WI38 (cell line): ENCODE results near the gene NRDC.

Experiments
- H3K4me3 ChIP-seq: 2 replicates; pipeline ENCODE4 v1.5.1; 2011; ENCODE audit warnings: low read depth, mild to moderate bottlenecking, control low read depth, low read length
- TF ChIP-seq, protein P1 (sequence below): IDR thresholded peaks from 2 replicates; pipeline ENCODE4 v1.5.1; 2012; ENCODE audit warnings: low read depth, mild to moderate bottlenecking, control low read depth, low read length

The NRDC gene, protein sequence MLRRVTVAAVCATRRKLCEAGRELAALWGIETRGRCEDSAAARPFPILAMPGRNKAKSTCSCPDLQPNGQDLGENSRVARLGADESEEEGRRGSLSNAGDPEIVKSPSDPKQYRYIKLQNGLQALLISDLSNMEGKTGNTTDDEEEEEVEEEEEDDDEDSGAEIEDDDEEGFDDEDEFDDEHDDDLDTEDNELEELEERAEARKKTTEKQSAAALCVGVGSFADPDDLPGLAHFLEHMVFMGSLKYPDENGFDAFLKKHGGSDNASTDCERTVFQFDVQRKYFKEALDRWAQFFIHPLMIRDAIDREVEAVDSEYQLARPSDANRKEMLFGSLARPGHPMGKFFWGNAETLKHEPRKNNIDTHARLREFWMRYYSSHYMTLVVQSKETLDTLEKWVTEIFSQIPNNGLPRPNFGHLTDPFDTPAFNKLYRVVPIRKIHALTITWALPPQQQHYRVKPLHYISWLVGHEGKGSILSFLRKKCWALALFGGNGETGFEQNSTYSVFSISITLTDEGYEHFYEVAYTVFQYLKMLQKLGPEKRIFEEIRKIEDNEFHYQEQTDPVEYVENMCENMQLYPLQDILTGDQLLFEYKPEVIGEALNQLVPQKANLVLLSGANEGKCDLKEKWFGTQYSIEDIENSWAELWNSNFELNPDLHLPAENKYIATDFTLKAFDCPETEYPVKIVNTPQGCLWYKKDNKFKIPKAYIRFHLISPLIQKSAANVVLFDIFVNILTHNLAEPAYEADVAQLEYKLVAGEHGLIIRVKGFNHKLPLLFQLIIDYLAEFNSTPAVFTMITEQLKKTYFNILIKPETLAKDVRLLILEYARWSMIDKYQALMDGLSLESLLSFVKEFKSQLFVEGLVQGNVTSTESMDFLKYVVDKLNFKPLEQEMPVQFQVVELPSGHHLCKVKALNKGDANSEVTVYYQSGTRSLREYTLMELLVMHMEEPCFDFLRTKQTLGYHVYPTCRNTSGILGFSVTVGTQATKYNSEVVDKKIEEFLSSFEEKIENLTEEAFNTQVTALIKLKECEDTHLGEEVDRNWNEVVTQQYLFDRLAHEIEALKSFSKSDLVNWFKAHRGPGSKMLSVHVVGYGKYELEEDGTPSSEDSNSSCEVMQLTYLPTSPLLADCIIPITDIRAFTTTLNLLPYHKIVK

DNA sequence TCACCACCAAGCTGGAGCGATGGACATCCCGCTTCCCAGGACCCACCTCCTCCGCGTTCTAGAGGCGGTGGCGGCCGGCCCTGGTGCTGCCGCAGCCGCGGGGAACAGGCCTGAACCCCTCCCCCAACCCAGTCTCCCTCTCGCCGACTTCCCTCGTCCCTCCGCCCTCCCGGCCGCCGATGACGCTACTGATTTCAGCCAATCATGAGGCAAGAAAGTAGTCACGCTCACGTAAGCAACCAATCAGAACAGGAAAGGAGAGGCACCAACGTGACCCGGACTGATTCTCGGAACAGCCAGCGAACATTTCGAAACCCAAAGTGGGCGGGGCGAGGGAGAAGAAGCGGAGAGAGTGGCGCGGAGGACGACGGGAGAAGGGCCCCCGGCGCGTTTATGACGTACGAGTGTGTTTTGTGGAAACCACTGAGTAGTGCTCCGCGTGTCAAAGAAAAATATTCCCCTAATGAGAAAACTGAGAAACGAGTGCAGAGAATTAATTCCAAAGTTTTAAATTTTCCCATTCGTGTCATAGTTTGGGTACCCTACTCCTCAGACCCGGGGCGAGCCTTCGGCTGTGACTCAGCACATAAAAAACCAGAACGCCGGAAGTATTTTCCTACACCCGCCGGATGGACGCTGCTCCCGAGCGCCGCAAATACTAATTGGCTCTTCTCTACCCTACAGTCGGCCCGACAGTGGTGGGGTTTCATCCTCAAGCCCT lies at the start of gene NRDC:
NRDC (minus strand) TSS at position 112 of the 721 bp plus-strand sequence. CDS start 112 bp downstream, outside the sequence.
- TF ChIP-seq, protein P1, sequence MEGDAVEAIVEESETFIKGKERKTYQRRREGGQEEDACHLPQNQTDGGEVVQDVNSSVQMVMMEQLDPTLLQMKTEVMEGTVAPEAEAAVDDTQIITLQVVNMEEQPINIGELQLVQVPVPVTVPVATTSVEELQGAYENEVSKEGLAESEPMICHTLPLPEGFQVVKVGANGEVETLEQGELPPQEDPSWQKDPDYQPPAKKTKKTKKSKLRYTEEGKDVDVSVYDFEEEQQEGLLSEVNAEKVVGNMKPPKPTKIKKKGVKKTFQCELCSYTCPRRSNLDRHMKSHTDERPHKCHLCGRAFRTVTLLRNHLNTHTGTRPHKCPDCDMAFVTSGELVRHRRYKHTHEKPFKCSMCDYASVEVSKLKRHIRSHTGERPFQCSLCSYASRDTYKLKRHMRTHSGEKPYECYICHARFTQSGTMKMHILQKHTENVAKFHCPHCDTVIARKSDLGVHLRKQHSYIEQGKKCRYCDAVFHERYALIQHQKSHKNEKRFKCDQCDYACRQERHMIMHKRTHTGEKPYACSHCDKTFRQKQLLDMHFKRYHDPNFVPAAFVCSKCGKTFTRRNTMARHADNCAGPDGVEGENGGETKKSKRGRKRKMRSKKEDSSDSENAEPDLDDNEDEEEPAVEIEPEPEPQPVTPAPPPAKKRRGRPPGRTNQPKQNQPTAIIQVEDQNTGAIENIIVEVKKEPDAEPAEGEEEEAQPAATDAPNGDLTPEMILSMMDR, result no peak

DNA sequence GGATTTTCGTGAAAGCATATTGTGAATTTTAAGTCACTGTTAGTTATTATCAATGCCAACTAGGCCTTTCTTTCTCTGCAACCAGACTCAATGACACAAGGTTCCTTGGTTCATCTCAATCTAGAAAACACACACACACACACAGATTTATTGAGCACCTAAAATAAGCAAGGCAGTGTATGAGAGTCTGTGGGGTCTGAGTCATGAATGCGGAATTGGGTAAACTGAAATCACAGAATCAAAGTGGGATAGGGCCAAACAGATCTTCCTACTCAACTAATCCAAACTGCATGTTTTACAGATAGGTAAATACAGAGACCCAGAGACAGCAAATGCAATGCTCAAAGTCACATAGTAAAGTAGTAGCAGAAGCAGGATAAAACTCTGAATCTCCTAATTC lies 48.5 kb upstream of the NRDC start:
- TF ChIP-seq, protein P1, result no peak
- H3K4me3 ChIP-seq, result no peak overlapping the region

More for the DNA sequence above, at the start of gene NRDC:
- H3K4me3 ChIP-seq, result peak within 1 kb of the TSS; percentile 100

DNA sequence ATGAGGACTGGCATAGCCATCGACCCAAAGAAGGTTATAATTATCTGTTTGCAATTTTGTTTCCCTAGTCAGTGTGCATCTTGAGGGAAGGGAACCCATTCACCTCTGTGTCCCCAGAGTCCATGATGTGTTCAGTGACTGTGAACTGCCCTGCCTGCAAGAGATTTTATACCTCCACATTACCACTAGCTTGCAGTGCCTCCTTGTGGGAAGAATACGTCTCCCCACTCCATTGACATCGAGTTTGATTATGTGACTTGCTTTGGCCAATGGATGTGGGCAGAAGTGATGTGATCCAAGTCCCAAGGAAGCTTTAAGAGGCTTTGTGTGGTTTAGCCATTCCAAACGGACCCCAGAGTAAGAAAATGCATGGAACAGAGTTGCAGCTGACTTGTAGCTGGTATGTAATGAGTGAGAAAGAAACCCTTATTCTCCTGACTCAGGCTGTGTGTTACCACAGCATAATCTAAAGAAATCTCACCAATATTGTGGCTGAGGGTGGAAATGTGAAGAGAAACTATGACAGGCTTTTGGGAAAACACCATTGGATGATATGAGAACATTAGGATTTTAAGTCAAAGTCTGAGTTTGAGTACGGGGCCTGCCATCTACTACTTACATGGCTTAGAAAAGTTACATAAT lies 47.8 kb upstream of the NRDC start:
- H3K4me3 ChIP-seq, result no peak overlapping the region
- TF ChIP-seq, protein P1, result peak; percentile 48

DNA sequence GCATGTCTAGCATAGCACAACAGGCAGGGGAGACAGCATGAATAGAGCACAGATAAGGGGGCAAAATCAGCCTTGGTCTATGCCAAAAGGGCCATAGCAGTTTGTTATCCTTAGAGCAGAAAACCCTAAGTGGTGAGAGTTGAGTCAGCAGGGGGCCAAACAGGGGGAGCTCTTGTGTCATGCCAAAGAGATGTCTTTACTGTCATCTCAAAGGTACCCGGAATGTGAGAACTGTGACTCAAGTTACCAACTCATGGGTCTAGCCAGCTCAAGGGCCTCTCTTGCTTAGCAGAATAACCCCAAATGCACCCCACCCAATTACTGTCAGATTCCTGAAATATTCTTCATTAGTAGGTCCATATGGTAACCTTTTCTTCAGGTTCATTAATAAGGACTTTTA lies 45.9 kb upstream of the NRDC start:
- no peak overlapping the region for H3K4me3 ChIP-seq
- TF ChIP-seq, protein P1, result no peak

DNA sequence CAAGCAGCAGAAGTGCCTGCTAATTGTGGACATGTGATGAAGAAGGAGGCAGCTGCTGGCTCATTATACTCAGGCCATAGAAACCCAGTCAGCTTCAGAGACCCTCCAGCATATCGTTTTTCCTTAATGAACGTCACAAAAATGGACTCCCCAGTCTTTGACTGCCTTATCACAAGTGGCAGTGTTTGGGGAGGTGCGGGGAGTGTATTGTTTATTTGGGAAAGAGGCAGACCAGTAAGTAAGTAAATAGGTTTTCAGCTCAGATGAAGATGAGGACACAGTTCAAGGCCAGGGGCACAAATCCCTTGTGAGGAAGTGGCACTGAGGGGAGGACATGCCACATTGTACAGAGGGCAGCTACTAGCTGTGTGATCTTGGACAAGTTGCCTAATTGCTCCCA lies 43.5 kb upstream of the NRDC start:
- TF ChIP-seq, protein P1, result no peak
- H3K4me3 ChIP-seq, result no peak overlapping the region

DNA sequence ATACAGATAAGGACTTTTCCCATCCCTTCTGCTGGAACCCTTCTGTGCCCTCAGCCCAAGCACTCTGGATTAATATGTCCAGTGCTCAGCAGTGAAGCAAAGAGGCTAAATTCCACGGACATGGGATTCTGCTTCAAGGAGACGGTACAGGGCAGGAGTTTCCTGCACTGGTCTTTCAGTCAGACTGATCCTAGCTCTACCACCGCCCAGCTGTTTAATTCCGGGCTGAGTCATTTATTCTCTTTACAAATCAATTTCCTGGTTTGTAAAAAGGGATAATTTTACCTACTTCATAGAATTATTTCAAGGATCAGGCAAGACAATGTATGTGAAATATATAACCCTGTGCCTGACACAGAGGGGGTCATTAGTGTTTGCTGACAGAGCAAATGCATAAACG lies 41.6 kb upstream of the NRDC start:
- TF ChIP-seq, protein P1, result no peak
- H3K4me3 ChIP-seq, result no peak overlapping the region
